ENCODE data around the gene CTNNBL1. TPM values are rescaled to one million over a fixed set of nuclear protein-coding genes. Genes with fewer than 3 reads are reported as not detected.

The CTNNBL1 gene
- total RNA-seq, 2 donors from 2014 or later = 68.6 to 68.7 TPM

DNA sequence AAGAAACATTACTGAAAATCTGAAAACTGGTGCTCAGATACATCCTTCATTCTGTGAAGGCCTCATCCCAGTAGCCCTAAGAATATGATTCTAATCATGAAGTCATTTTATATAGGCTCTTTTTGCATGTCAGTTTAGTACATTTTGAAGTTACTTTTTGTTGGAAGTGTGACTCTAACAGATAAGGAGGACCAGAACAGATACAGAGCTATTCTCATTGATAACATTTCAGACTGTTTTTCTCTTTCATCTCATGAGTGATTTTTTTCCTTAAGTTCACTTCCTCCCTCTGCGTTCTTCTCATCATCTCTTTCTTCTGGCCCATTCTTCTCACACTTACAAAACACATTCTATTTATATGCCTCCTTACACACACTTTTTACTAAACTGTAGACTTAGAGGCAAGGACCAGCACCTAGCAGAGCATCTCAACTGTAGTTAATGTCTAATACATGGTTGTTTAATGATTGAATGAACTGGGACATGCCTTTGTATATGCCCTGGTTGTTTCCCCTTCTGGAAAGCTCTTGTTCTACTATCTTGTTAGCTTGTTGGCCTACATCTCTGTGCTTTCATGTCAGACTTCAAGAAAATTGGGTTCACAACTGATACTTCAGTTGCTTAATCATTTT, 8.7 kb downstream of the CTNNBL1 start:
- H3K27me3 ChIP-seq (ENCODE audit: control insufficient read depth, insufficient read depth, low read length, poor library complexity, severe bottlenecking) = no peaks in the 10 kb centered on the region
- Mint-ChIP-seq H3K36me3 (ENCODE audit: low read depth) (peaks cover 8% of the 10 kb centered on the region), H3K27me3 (ENCODE audit: insufficient read depth) (no peaks in the 10 kb centered on the region), H3K9me3 (peaks cover 9% of the 10 kb centered on the region), H3K4me3 (no peak overlapping the region), H3K27ac (no peak overlapping the region), H3K4me1 (no peaks in the 10 kb centered on the region)
- no peak overlapping the region for H3K27ac ChIP-seq (ENCODE audit: low read depth, low read length)
- TF ChIP-seq, protein P1, sequence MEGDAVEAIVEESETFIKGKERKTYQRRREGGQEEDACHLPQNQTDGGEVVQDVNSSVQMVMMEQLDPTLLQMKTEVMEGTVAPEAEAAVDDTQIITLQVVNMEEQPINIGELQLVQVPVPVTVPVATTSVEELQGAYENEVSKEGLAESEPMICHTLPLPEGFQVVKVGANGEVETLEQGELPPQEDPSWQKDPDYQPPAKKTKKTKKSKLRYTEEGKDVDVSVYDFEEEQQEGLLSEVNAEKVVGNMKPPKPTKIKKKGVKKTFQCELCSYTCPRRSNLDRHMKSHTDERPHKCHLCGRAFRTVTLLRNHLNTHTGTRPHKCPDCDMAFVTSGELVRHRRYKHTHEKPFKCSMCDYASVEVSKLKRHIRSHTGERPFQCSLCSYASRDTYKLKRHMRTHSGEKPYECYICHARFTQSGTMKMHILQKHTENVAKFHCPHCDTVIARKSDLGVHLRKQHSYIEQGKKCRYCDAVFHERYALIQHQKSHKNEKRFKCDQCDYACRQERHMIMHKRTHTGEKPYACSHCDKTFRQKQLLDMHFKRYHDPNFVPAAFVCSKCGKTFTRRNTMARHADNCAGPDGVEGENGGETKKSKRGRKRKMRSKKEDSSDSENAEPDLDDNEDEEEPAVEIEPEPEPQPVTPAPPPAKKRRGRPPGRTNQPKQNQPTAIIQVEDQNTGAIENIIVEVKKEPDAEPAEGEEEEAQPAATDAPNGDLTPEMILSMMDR (conservative IDR thresholded peaks at IDR 0.05) = no peak
- no peak overlapping the region for H3K9ac ChIP-seq (ENCODE audit: extremely low read depth, low read length, poor library complexity, severe bottlenecking)
- WGBS, 2 experiments (ENCODE audit: insufficient coverage in 1 of 2, insufficient read length in 1 of 2) = 77 to 100% methylated on average over 1 of the region's 1 CpG
- H3K36me3 ChIP-seq (ENCODE audit: control insufficient read depth, insufficient read depth, low read length) = no peaks in the 10 kb centered on the region
- H3K9me3 ChIP-seq (ENCODE audit: control insufficient read depth, low read length) = peaks cover 19% of the 10 kb centered on the region
- no peaks in the 10 kb centered on the region for H3K4me1 ChIP-seq (ENCODE audit: control insufficient read depth, insufficient read depth, low read length)
- no peak for DNase-seq
- H3K4me3 ChIP-seq (ENCODE audit: low read length) = no peak overlapping the region

DNA sequence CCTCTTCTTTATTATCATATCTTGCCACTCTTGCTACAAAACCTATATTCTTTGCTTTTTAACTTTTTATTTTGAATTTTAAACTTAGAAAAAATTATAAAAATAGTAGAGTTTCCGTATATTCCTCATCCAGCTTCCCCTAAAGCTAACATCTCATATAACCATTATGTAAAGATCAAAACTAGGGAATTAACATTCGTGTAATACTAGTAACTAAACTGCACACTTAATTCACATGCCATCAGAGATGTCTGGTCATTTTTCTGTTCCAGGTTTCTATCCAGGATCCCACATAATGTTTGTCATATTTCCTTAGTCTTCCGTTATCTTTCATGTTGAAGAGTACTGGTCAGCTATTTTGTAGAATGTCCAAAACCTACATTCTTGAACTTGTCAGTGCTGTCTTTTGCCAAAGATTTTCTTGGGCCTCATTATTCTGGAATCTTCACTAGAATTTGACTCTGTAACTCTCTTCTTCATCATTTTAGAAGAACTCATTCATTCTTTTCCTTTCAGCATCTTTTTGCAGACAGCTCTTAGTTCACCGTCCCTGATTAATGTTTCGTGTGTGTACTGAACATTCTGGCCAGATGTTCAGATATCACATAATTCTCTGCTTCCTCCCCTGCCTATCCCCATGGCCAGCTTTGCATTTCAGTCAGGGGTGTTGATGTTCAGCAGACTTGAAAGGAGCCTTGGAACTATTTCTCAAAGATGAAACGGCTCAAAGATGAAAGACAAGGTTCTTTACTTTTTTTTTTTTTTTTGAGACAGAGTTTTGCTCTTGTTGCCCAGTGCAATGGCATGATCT, 9.4 kb downstream of the CTNNBL1 start:
- Histone ChIP-seq H3K27ac (ENCODE audit: low read depth, low read length) (no peak overlapping the region), H3K9me3 (ENCODE audit: control insufficient read depth, low read length) (peaks cover 24% of the 10 kb centered on the region), H3K27me3 (ENCODE audit: control insufficient read depth, insufficient read depth, low read length, poor library complexity, severe bottlenecking) (no peaks in the 10 kb centered on the region), H3K9ac (ENCODE audit: extremely low read depth, low read length, poor library complexity, severe bottlenecking) (no peak overlapping the region), H3K4me3 (ENCODE audit: low read length) (no peak overlapping the region), H3K36me3 (ENCODE audit: control insufficient read depth, insufficient read depth, low read length) (no peaks in the 10 kb centered on the region), H3K4me1 (ENCODE audit: control insufficient read depth, insufficient read depth, low read length) (no peaks in the 10 kb centered on the region)
- no peaks in the 10 kb centered on the region for H3K27me3 Mint-ChIP-seq (ENCODE audit: insufficient read depth)
- H3K27ac Mint-ChIP-seq = no peak overlapping the region
- TF ChIP-seq, protein P1 (conservative IDR thresholded peaks at IDR 0.05) = no peak
- no peaks in the 10 kb centered on the region for H3K4me1 Mint-ChIP-seq
- WGBS, 2 experiments (ENCODE audit: insufficient coverage in 1 of 2, insufficient read length in 1 of 2) = 92 to 98% methylated on average over 5 to 6 of the region's 6 CpGs
- H3K4me3 Mint-ChIP-seq = no peak overlapping the region
- no peak for DNase-seq
- H3K36me3 Mint-ChIP-seq (ENCODE audit: low read depth) = peaks cover 8% of the 10 kb centered on the region
- peaks cover 9% of the 10 kb centered on the region for H3K9me3 Mint-ChIP-seq

DNA sequence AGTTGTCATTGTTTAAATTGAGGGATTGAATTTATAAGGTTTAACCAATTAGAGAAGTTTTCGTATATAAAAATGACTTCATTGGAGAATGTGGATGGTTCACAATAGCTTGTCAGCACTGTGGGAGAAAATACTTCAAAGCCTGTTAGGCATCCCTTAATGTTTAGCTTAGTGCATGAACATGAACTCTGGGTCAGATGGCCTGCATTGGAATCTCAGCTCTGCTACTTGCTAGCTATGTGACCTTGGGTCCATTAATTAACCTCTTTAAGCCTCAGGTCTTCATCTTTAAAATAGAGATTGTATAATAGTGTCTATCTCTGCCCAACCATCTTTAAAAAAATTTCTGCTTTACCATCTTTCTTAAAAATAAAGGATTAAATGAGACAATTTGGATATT, 11.1 kb downstream of the CTNNBL1 start:
- Histone ChIP-seq H3K36me3 (ENCODE audit: control insufficient read depth, insufficient read depth, low read length) (no peaks in the 10 kb centered on the region), H3K27ac (ENCODE audit: low read depth, low read length) (no peak overlapping the region), H3K4me1 (ENCODE audit: control insufficient read depth, insufficient read depth, low read length) (no peaks in the 10 kb centered on the region), H3K4me3 (ENCODE audit: low read length) (no peak overlapping the region), H3K27me3 (ENCODE audit: control insufficient read depth, insufficient read depth, low read length, poor library complexity, severe bottlenecking) (no peaks in the 10 kb centered on the region), H3K9me3 (ENCODE audit: control insufficient read depth, low read length) (peaks cover 24% of the 10 kb centered on the region), H3K9ac (ENCODE audit: extremely low read depth, low read length, poor library complexity, severe bottlenecking) (no peak overlapping the region)
- Mint-ChIP-seq H3K4me3 (no peak overlapping the region), H3K27ac (no peak overlapping the region), H3K4me1 (peaks cover 3% of the 10 kb centered on the region), H3K27me3 (ENCODE audit: insufficient read depth) (no peaks in the 10 kb centered on the region), H3K36me3 (ENCODE audit: low read depth) (peaks cover 8% of the 10 kb centered on the region), H3K9me3 (peaks cover 9% of the 10 kb centered on the region)
- 92 to 100% methylated on average over 1 of the region's 1 CpG for WGBS, 2 experiments (ENCODE audit: insufficient coverage in 1 of 2, insufficient read length in 1 of 2)
- TF ChIP-seq, protein P1 (conservative IDR thresholded peaks at IDR 0.05) = no peak
- DNase-seq = no peak

All from endodermal cell (in vitro differentiated cells).